WERI-Rb-1 (cell line): ENCODE data around the gene TMEM165.

Experiments used
- DNase-seq: peaks from one replicate; pipeline ENCODE4 v3.0.0-alpha.2; 2020
- H3K27ac ChIP-seq: fragments of 250-450 bp; sonication (Bioruptor Pico); 2 replicates; pipeline ENCODE4 v1.5.1; 2020; ENCODE audit warnings: mild to moderate bottlenecking, moderate library complexity
- H3K27me3 ChIP-seq: fragments of 250-450 bp; sonication (Bioruptor Pico); 2 replicates; pipeline ENCODE4 v1.5.1; 2021; ENCODE audit warnings: mild to moderate bottlenecking, low read depth, moderate library complexity; ENCODE audit not compliant: insufficient read depth, severe bottlenecking
- H3K36me3 ChIP-seq: fragments of 250-450 bp; sonication (Bioruptor Pico); 2 replicates; pipeline ENCODE4 v1.5.1; 2020; ENCODE audit warnings: mild to moderate bottlenecking, moderate library complexity
- H3K4me3 ChIP-seq: 2 replicates; pipeline ENCODE4 v1.5.1; 2011; ENCODE audit warnings: low read depth, mild to moderate bottlenecking, control low read depth, low read length
- H3K9me3 ChIP-seq: fragments of 250-450 bp; sonication (Bioruptor Pico); 2 replicates; pipeline ENCODE4 v1.5.1; 2021; ENCODE audit warnings: mild to moderate bottlenecking, moderate library complexity; ENCODE audit not compliant: severe bottlenecking
- CTCF ChIP-seq: IDR thresholded peaks from 2 replicates; pipeline ENCODE4 v1.5.1; 2011; ENCODE audit warnings: low read depth, mild to moderate bottlenecking, control low read depth, inconsistent platforms, low read length

Gene TMEM165

GRCh38 chr4:55365345-55365728, 30.4 kb upstream of the TMEM165 start:
- H3K4me3 ChIP-seq = no peak overlapping the region
- H3K9me3 ChIP-seq = no peaks in the 10 kb centered on the region
- DNase-seq = no peak
- no peak overlapping the region for H3K27ac ChIP-seq
- H3K36me3 ChIP-seq = no peaks in the 10 kb centered on the region
- no peaks in the 10 kb centered on the region for H3K27me3 ChIP-seq
- TF ChIP-seq CTCF = no peak

GRCh38 chr4:55366621-55367020, 29.1 kb upstream of the TMEM165 start:
- no peaks in the 10 kb centered on the region for H3K9me3 ChIP-seq
- no peaks in the 10 kb centered on the region for H3K36me3 ChIP-seq
- no peak overlapping the region for H3K4me3 ChIP-seq
- H3K27ac ChIP-seq = no peak overlapping the region
- TF ChIP-seq CTCF = no peak
- H3K27me3 ChIP-seq = no peaks in the 10 kb centered on the region
- no peak for DNase-seq

GRCh38 chr4:55367084-55367722, 28.6 kb upstream of the TMEM165 start:
- H3K27ac ChIP-seq = no peak overlapping the region
- no peak overlapping the region for H3K4me3 ChIP-seq
- no peak for TF ChIP-seq CTCF
- H3K9me3 ChIP-seq = no peaks in the 10 kb centered on the region
- H3K36me3 ChIP-seq = no peaks in the 10 kb centered on the region
- no peak for DNase-seq
- no peaks in the 10 kb centered on the region for H3K27me3 ChIP-seq

- DNase-seq = no peak
- TF ChIP-seq CTCF = no peak
- H3K27ac ChIP-seq = no peak overlapping the region
- H3K9me3 ChIP-seq = no peaks in the 10 kb centered on the region
- no peak overlapping the region for H3K4me3 ChIP-seq
- H3K36me3 ChIP-seq = no peaks in the 10 kb centered on the region
- H3K27me3 ChIP-seq = no peaks in the 10 kb centered on the region
Observed at GRCh38 chr4:55369968-55370367, 25.8 kb upstream of the TMEM165 start.

- no peak overlapping the region for H3K4me3 ChIP-seq
- H3K27me3 ChIP-seq = no peaks in the 10 kb centered on the region
- H3K9me3 ChIP-seq = no peaks in the 10 kb centered on the region
- H3K27ac ChIP-seq = no peak overlapping the region
- H3K36me3 ChIP-seq = no peaks in the 10 kb centered on the region
- no peak for TF ChIP-seq CTCF
- no peak for DNase-seq
Observed at GRCh38 chr4:55372259-55372658, 23.5 kb upstream of the TMEM165 start.

GRCh38 chr4:55373461-55373860, 22.3 kb upstream of the TMEM165 start:
- Histone ChIP-seq H3K36me3 (no peaks in the 10 kb centered on the region), H3K27ac (no peak overlapping the region), H3K4me3 (no peak overlapping the region), H3K27me3 (no peaks in the 10 kb centered on the region), H3K9me3 (no peaks in the 10 kb centered on the region)
- TF ChIP-seq CTCF = no peak
- DNase-seq = no peak
